ENCODE data around the gene UVRAG.

The UVRAG gene

DNA sequence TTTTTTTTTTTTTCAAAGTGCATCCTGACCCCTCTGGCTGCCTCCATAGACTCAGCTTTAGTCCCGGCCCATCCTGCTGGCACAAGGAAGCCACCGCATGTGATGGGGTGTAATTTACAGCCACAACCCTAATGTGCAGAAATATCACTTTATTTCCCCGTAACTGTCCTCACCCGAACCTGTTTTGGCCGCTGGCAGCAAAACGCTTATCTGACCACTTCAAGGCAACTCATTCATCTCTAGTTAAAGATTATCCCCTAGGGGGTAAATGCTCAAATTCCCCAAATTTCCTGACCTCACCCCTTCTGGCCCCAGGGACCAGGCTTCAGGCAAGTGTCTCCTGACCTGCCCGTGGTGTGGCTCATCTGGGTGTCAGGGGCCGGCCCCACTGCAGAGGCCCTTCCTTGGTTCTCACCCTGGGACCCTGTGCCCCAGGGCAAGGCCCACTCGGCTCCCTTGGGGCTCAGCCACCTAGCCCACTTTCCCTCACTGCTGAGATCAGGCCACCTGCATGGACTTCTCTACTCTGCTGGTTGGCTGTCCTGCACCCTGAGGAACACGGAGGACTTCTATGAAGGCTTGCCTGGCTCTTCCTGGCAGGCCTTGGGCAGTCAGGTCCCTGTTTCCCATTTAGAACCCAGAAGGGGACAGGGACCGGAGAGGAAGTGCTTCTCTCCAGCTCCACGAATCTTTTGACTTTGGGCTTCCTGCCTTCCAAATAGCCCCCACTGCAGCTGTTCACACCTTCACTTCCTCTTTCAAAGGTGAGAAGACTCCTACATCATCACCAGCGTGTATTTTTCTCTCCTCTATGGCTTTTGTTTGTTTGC, 337.9 kb downstream of the UVRAG start:
- no peak for DNase-seq (ENCODE audit: low read depth)

- DNase-seq (ENCODE audit: low read depth): no peak
Measured at GRCh38 chr11:76153571-76153923, 338.5 kb downstream of the UVRAG start.

- no peak for DNase-seq (ENCODE audit: low read depth)
Measured at GRCh38 chr11:76155500-76156227, 340.7 kb downstream of the UVRAG start.

DNA sequence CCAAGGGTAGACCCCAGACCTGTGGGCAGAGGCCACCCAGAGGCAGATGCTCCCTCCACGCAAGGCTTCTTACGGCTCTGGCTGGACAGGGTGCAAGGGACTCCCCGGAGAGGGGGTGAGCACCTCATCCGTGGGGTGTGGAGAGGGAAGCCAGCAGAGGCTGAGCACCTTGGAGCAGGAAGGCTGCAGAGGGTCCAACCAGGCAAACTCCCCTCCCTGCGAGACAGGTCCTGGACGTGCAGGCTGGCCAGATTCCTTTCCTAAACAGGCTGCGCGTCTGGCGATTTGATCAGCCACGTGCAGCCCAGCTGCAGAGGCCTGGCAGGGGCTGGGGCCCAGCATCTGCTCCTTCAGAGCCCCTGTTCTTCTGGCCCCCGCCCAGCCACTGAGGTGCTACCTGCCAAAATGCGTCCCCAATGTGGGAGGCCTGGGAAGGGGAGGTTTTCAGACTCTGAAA, 342.0 kb downstream of the UVRAG start:
- no peak for DNase-seq (ENCODE audit: low read depth)

- no peak for DNase-seq (ENCODE audit: low read depth)
Measured at GRCh38 chr11:76157891-76158290, 342.9 kb downstream of the UVRAG start.

DNA sequence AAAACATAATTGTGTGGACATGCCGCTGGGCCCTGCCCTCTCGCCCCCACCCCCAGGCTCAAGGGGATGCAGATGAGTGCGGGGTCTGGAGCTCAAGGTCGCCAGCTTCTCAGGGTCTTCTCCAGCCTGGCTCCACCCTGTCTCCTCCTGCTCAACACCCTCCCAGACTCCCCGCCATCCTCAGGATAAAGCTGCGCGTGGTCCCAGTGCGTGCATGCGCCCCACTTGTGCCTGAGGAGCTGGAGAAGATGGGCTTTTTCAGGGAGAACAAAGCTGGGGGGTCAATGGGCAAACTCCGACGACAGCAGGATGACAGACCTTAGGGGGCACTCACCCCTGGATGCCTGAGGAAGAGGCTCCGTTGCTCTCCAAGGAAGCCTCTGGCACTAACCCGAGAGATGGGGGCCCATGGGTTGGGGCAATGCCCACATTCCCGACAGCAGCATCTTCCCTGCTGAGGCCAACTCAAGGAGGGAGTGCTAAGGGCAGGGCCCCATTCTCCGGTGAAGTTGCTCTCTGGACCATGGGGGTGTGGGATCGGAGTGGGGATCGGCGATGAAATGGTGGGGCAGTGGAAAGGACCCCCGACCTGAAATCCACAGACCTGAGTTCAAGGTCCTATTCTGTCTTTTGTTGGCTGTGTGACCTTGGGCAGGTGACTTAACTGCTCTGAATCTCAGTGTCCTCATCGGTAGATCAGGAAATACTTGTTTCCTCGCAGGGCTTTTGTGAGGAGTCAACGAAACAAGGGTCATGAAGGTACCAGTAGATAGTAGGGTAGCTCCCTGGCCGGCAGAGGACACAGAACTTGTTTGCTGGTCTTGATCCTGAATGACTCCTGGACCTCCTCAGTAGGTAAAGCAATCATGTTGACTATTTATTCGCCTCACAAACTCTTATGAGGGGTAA, 343.6 kb downstream of the UVRAG start:
- DNase-seq (ENCODE audit: low read depth): no peak

- no peak for DNase-seq (ENCODE audit: low read depth)
Measured at GRCh38 chr11:76159303-76159937, 344.4 kb downstream of the UVRAG start.

GRCh38 chr11:76159983-76160661, 345.1 kb downstream of the UVRAG start:
- no peak for DNase-seq (ENCODE audit: low read depth)

DNA sequence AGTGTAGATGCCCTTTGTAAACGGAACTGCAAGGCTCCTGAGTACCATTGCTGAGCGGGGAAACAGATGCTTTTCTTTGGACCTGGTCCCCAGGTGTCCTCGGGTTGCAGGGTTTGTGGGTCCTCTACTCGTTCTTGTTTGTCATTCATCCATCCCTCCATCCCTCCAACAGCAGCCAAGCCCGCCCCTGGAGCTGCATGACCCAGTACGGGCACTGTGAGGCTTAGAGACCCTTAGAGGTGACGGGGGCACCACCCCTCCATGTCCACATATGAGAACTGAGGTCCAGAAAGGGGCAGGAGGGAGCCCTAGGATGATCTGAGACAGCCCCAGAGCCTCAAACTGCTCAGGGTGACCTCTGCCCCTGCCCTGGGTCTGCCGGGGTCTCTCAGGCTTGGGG, 345.8 kb downstream of the UVRAG start:
- DNase-seq (ENCODE audit: low read depth): no peak

DNA sequence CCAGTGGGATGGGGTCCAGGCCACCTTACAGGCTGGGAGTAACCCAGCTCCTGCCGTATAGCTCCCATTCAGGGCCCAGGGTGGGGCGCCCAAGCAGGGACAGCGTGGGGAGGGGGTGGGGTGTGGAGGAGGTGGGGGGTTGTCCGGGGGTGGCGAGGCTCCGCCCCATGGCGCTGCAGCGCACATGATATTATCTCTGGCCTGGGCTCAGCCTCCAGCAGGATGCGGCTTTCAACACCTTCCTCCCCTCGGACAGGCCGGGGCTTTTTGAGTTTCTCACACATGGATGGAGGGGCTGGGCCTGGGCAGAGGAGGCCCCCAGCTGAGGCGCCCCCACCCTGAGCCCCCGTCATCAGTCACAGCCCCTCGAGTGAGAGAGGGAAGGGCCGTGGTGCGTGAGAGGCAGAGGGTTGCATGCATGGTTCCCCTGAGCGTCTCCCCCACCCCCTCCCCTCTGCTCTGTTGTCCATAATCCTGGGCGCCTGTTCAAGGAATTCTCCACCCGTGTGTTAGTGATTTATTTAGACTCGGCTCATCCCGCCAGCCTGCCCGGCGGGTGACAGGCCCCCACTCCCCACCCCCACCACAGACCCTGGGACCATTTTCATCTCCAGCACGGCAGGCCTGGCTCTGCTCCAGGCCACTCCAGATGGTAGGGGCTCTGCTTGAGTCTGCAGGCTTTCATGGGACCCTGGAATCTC, 346.4 kb downstream of the UVRAG start:
- DNase-seq (ENCODE audit: low read depth): no peak

- no peak for DNase-seq (ENCODE audit: low read depth)
Measured at GRCh38 chr11:76162336-76163288, 347.6 kb downstream of the UVRAG start.

DNA sequence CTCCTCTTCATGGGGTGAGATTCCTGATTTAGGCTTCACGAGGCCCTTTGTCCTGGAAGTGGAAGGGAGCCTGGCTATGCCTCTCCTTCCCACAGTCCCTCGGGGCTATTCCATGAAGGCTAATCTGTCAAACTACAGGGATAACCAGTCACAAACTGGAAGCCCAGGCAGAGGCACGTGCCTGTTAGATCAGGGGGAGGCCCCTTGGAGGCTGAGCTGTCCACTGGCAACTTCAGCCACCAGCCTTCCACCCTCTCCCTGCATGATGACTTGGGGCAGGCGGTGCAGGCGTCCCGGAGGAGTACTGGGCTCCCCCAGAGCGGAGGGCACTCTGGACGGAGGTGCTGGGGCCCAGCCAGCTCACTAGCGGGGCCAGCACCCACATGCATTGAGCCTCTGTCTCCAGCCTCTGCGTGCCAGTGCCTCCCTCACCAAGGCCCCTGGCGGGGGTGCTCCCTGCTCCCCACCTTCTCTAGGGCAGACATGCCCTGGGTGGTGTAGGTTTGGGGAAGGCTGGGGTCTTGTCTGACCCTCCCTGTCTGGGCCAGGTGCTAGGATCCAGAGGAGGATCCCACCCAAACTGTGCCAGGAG, 348.4 kb downstream of the UVRAG start:
- no peak for DNase-seq (ENCODE audit: low read depth)

GRCh38 chr11:76164081-76164480, 349.1 kb downstream of the UVRAG start:
- no peak for DNase-seq (ENCODE audit: low read depth)

GRCh38 chr11:76164861-76165751, 350.1 kb downstream of the UVRAG start:
- DNase-seq (ENCODE audit: low read depth): no peak

GRCh38 chr11:76166314-76166713, 351.3 kb downstream of the UVRAG start:
- no peak for DNase-seq (ENCODE audit: low read depth)

DNA sequence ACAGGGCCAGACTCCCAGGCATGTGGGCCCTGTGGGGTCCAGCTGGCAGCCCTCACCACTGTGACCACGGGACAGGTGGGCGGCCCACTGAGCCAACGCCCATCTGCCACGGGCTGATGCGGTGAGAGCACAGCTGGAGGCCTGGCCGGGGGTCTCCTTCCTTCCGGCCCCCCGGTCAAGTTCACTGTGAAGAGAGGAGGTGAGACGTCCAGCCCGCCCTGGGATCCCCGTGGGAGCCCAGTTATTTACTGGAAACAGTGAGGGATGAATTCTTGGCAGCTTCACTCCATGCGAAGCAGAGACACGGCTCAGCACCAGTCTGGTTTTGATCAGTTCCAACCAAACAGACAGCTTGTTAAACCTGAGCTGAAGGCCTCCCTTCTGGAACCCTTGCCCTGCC, 352.6 kb downstream of the UVRAG start:
- no peak for DNase-seq (ENCODE audit: low read depth)

DNA sequence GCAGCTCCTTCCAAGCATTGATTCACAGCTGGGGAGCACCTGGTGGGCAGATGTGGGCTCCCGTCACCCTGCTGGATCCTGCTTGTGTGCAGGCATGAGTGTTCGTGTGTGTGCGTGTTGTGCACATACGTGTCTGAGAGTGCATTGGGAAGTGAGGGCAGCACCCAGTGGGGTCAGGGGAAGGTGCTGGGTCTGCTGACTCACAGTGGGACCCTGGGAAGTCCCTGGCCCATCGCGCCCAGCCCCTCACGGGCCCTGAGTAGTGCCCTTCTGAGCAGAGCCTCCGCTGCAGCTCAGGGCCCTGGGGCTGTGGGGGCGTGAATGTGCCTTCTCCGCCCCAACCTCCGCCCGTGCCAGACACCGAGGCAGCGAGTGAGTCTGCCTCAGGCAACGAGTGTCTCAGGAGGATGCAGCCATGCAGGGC, 354.5 kb downstream of the UVRAG start:
- DNase-seq (ENCODE audit: low read depth): no peak

GRCh38 chr11:76170468-76170867, 355.5 kb downstream of the UVRAG start:
- no peak for DNase-seq (ENCODE audit: low read depth)

Measured in activated T-helper 9 cell treated with anti-CD3 and anti-CD28 coated beads, Interleukin-2, amount 50 U/mL, for 16 hours (primary cell).